CD14-positive monocyte (primary cell): Measurements from ENCODE around the gene PXN. TPM values are rescaled to one million over a fixed set of nuclear protein-coding genes. Genes with fewer than 3 reads are reported as not detected.

Source experiments
- DNase-seq, 3 donors: peaks; one replicate each; pipeline ENCODE4 v3.0.0-alpha.2; 2011 to 2022
- H2AFZ ChIP-seq: 2 replicates; pipeline ENCODE4 v1.6.0; 2012; ENCODE audit warnings: mild to moderate bottlenecking, low read depth, low read length, inconsistent platforms; ENCODE audit not compliant: insufficient read depth, poor library complexity, severe bottlenecking
- H3K27ac ChIP-seq, 2 donors: 1 replicate in 1 of 2; 2 replicates in 1 of 2; pipeline ENCODE4 v1.5.1; 2012 to 2013; ENCODE audit warnings: low read length in 2 of 2, control low read depth in 1 of 2, inconsistent platforms in 1 of 2, low read depth in 1 of 2, mild to moderate bottlenecking in 1 of 2
- H3K27me3 ChIP-seq, 2 donors: one replicate each; pipeline versions ENCODE4 v1.6.0 to v1.6.1; 2011 to 2013; ENCODE audit warnings: low read length in 2 of 2; ENCODE audit not compliant: control insufficient read depth in 2 of 2, insufficient read depth in 2 of 2
- H3K36me3 ChIP-seq, 2 donors: replicated peaks in 1 of 2; 1 replicate in 1 of 2; 2 replicates in 1 of 2; pipeline versions ENCODE4 v1.5.1 to v1.6.1; 2012 to 2013; ENCODE audit warnings: low read length in 2 of 2, control low read depth in 1 of 2, inconsistent platforms in 1 of 2, mild to moderate bottlenecking in 1 of 2; ENCODE audit not compliant: insufficient read depth in 2 of 2, control insufficient read depth in 1 of 2
- H3K4me1 ChIP-seq, 2 donors: 1 replicate in 1 of 2; 2 replicates in 1 of 2; pipeline versions ENCODE4 v1.5.1 to v1.6.1; 2012 to 2013; ENCODE audit warnings: low read length in 2 of 2, control low read depth in 1 of 2, inconsistent platforms in 1 of 2, mild to moderate bottlenecking in 1 of 2, moderate library complexity in 1 of 2; ENCODE audit not compliant: insufficient read depth in 2 of 2, control insufficient read depth in 1 of 2
- H3K4me2 ChIP-seq: replicated peaks from 2 replicates; pipeline ENCODE3; 2012; ENCODE audit warnings: low read length, moderate library complexity, mild to moderate bottlenecking; ENCODE audit not compliant: poor library complexity, severe bottlenecking; ENCODE audit errors: extremely low read depth
- H3K4me3 ChIP-seq, 3 experiments: fragments of 200-600 bp in 1 of 3; sonication (generic) in 1 of 3; replicated peaks in 1 of 3; 1 replicate in 2 of 3; 2 replicates in 1 of 3; pipeline ENCODE4 v1.5.1; 2011 to 2013; ENCODE audit warnings: low read length in 3 of 3, mild to moderate bottlenecking in 3 of 3, control low read depth in 2 of 3, low read depth in 2 of 3, inconsistent platforms in 1 of 3, moderate library complexity in 1 of 3
- H3K79me2 ChIP-seq: 2 replicates; pipeline ENCODE4 v1.6.0; 2012; ENCODE audit warnings: mild to moderate bottlenecking, control low read depth, inconsistent platforms, low read length, moderate library complexity; ENCODE audit not compliant: insufficient read depth
- H3K9ac ChIP-seq: 2 replicates; pipeline ENCODE4 v1.6.0; 2017; ENCODE audit warnings: low read length, mild to moderate bottlenecking; ENCODE audit not compliant: insufficient read depth, poor library complexity, severe bottlenecking
- H3K9me3 ChIP-seq, 2 donors: replicated peaks in 1 of 2; 1 replicate in 1 of 2; 2 replicates in 1 of 2; pipeline versions ENCODE4 v1.5.1 to v1.6.1; 2012 to 2013; ENCODE audit warnings: low read length in 2 of 2, control low read depth in 1 of 2; ENCODE audit not compliant: control insufficient read depth in 1 of 2, insufficient read depth in 1 of 2
- H4K20me1 ChIP-seq: 2 replicates; pipeline ENCODE4 v1.6.0; 2012; ENCODE audit warnings: mild to moderate bottlenecking, low read length, control low read depth, moderate library complexity; ENCODE audit not compliant: insufficient read depth
- H3K27ac Mint-ChIP-seq, 7 donors: one replicate each; pipeline ENCODE4 v1.8.0; 2020; ENCODE audit warnings: mild to moderate bottlenecking in 7 of 7, mixed read lengths in 7 of 7, moderate library complexity in 6 of 7, inconsistent platforms in 2 of 7
- H3K27me3 Mint-ChIP-seq, 3 donors: one replicate each; pipeline ENCODE4 v1.8.0; 2021 to 2022; ENCODE audit warnings: low read depth in 3 of 3, mild to moderate bottlenecking in 3 of 3, mixed read lengths in 3 of 3, moderate library complexity in 3 of 3, inconsistent platforms in 1 of 3
- H3K36me3 Mint-ChIP-seq, 2 donors: one replicate each; pipeline ENCODE4 v1.8.0; 2020; ENCODE audit warnings: mixed read lengths in 2 of 2, inconsistent platforms in 1 of 2, mild to moderate bottlenecking in 1 of 2
- H3K4me1 Mint-ChIP-seq: one replicate; pipeline ENCODE4 v1.8.0; 2020; ENCODE audit warnings: mild to moderate bottlenecking, mixed read lengths
- H3K4me3 Mint-ChIP-seq, 2 donors: one replicate each; pipeline ENCODE4 v1.8.0; 2020; ENCODE audit warnings: mild to moderate bottlenecking in 2 of 2, mixed read lengths in 2 of 2, moderate library complexity in 1 of 2
- H3K9me3 Mint-ChIP-seq, 7 donors: one replicate each; pipeline ENCODE4 v1.8.0; 2020 to 2022; ENCODE audit warnings: mixed read lengths in 7 of 7, mild to moderate bottlenecking in 6 of 7, moderate library complexity in 6 of 7, inconsistent platforms in 2 of 7
- CTCF ChIP-seq: fragments of 200-600 bp; IDR thresholded peaks from one replicate; pipeline ENCODE4 v1.8.0; 2022; ENCODE audit warnings: antibody characterized with exemption, mild to moderate bottlenecking
- WGBS: methylation state at CpG from one replicate; pipeline ENCODE4 v1.1.5; 2013; ENCODE audit warnings: missing lambda C conversion rate; ENCODE audit not compliant: insufficient coverage; 5-methylcytosine and 5-hydroxymethylcytosine counted together
- intact Hi-C, 2 donors: fragments of 100-400 bp; cut with micrococcal nuclease; formaldehyde crosslinking; loops; one replicate each; pipeline versions ENCODE4 v1.15.0 to v1.15.1; 2023
- polyA plus RNA-seq, 3 donors: library from polyadenylated mRNA; depleted of rRNA in 1 of 3; unstranded in 2 of 3; stranded (reverse) in 1 of 3; fragments of 300-500 nt in 2 of 3; fragments of >200 nt in 1 of 3; fragmentation: Illumina TruSeq in 2 of 3; gene quantifications; 1 replicate in 2 of 3; 2 replicates in 1 of 3; pipeline ENCODE4 v1.2.3, GENCODE V29; 2012 to 2021

PXN gene
- polyA plus RNA-seq, 3 donors: 62.5 to 106 (median 98.4) TPM

- 82% methylated on average over 3 of the region's 5 CpGs for WGBS
- Mint-ChIP-seq H3K27me3 (peaks cover 1 to 4% (median 2%) of the 10 kb centered on the region in 3 donors), H3K9me3 (peaks cover 0 to 2% (median 0%) of the 10 kb centered on the region in 7 donors), H3K36me3 (no peaks in the 10 kb centered on the region), H3K4me1 (peaks cover 11% of the 10 kb centered on the region), H3K27ac (no peak overlapping the region), H3K4me3 (no peak overlapping the region)
- Histone ChIP-seq H3K9me3 (no peaks in the 10 kb centered on the region), H3K4me3 (no peak overlapping the region), H4K20me1 (no peaks in the 10 kb centered on the region), H3K9ac (no peak overlapping the region), H3K4me2 (no peak overlapping the region), H2AFZ (no peak overlapping the region), H3K4me1 (peaks cover 11 to 13% of the 10 kb centered on the region in 2 donors), H3K79me2 (no peaks in the 10 kb centered on the region), H3K36me3 (no peaks in the 10 kb centered on the region), H3K27ac (no peak overlapping the region), H3K27me3 (no peaks in the 10 kb centered on the region)
- TF ChIP-seq CTCF: no peak
- no peak for DNase-seq
- intact Hi-C loops: loop anchor here in 1 of 2 donors (10.0 kb wide), 1 partner anchor 121 kb away; the partner anchor contains the start of gene COX6A1
These were observed 48.7 kb upstream of the PXN start for GRCh38 chr12:120314220-120314619.

- intact Hi-C loops: loop anchor here in 1 of 2 donors (2.0 kb wide), 1 partner anchor 15 kb away; no protein-coding TSS in a partner anchor
- Histone ChIP-seq H3K4me3 (peak within 1 kb of the TSS; percentile 77 to 91 (median 79)), H3K4me1 (peaks cover 8 to 10% of the 10 kb centered on the region in 2 donors), H3K9me3 (no peaks in the 10 kb centered on the region), H3K36me3 (no peaks in the 10 kb centered on the region), H3K4me2 (peak within 1 kb of the TSS; percentile 83), H3K9ac (peak within 1 kb of the TSS; percentile 43), H3K27ac (peak within 1 kb of the TSS in 1 of 2 donors; percentile 47), H4K20me1 (no peaks in the 10 kb centered on the region), H3K79me2 (no peaks in the 10 kb centered on the region), H2AFZ (peak within 1 kb of the TSS; percentile 80), H3K27me3 (no peaks in the 10 kb centered on the region)
- H3K36me3 Mint-ChIP-seq: no peaks in the 10 kb centered on the region
- peak; percentile 87 for TF ChIP-seq CTCF
- WGBS: 0% methylated on average over 10 of the region's 31 CpGs
- peak within 1 kb of the TSS; percentile 2 to 94 (median 88) for H3K27ac Mint-ChIP-seq
- H3K27me3 Mint-ChIP-seq: peaks cover 0 to 5% (median 2%) of the 10 kb centered on the region in 3 donors
- H3K4me1 Mint-ChIP-seq: peaks cover 9% of the 10 kb centered on the region
- peak; percentile 86 to 91 (median 88) for DNase-seq
- no peaks in the 10 kb centered on the region for H3K9me3 Mint-ChIP-seq
- peak within 1 kb of the TSS; percentile 93 to 96 for H3K4me3 Mint-ChIP-seq
These were observed 36.7 kb upstream of the PXN start, which contains the start of gene SIRT4 for GRCh38 chr12:120301962-120302815. SIRT4 (plus strand) TSS chr12:120302321; CDS start chr12:120303562, 1,241 bp downstream.
